NOMO-1 (cell line): ENCODE results near the gene SLC9A4.

ENCODE experiments used
- DNase-seq, 2 experiments: peaks; one replicate each; lab custom pipeline; 2025; ENCODE audit not compliant: unreplicated experiment in 2 of 2; lab: John Stamatoyannopoulos, UW

Gene SLC9A4

GRCh38 chr2:102453501-102453900 lies 19.5 kb upstream of the SLC9A4 start:
- DNase-seq, result no peak

DNA sequence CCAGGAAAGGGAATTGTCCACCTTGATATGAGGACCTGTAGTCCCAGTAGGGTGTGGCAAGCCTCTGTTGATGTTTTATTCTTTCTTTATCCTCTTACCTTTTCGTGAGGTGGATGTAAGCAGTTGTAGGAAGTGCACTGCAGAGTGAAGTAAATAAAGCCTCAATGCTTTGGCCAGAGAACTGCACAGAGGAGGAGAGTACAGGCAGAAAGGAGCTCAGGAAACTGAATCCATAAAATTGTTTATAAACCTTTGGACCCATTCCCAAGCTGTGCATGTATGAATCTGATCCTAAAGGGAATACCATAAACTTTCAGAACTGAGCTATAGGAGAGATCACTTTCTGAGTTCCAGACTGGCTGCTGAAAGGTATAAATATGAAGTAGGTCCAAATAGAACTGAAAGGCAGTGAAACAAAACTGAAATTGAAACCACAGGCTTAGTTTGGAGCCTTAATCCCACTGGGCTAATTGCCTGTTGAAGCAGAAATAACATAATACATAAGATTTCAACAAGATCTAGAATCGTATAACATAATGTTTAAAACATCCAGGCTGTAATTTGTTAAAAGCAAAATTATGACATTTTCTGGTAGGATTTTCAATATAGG lies 17.9 kb upstream of the SLC9A4 start:
- no peak for DNase-seq

GRCh38 chr2:102460467-102460866 lies 12.6 kb upstream of the SLC9A4 start:
- DNase-seq, result no peak

- DNase-seq, result no peak
These were observed 11.8 kb upstream of the SLC9A4 start for GRCh38 chr2:102461188-102461587.

DNA sequence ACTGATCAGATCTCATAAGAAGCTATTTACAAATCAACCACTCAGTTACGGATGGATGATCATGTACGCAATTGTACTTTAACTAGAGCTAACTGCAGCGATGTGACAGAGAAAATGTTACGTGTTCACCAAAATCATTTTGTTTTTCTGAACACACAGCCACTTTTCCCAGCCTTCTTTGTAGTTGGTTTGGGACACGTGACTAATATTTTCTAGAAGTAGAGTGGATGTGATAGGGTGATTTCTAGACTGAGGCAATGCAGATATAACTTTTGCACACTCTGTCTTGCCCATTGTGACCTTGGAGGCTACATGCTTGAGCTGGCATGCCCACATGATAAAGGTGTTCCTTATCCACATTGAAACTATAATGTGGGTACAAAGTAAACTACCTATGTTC lies 9.9 kb upstream of the SLC9A4 start:
- no peak for DNase-seq

DNA sequence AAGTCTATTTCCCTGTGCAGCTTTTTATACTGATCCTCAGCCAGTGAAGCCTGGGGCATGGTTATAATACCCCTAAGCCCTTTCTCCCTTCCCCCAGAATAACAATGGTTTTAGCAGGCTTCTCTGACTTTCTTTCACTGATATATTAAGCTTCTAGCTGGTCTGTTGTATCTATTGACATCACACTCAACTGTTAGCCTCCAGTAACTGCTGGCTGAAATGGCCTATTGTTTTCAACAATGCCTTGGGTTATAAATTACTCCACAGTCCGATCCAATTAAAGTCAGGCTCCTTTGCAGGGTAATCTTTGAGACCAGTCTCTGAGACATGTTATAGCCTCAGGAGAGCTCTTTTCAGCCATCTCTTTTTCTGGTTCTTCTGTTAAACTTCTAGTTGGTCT lies 2.9 kb upstream of the SLC9A4 start:
- DNase-seq, result no peak

DNA sequence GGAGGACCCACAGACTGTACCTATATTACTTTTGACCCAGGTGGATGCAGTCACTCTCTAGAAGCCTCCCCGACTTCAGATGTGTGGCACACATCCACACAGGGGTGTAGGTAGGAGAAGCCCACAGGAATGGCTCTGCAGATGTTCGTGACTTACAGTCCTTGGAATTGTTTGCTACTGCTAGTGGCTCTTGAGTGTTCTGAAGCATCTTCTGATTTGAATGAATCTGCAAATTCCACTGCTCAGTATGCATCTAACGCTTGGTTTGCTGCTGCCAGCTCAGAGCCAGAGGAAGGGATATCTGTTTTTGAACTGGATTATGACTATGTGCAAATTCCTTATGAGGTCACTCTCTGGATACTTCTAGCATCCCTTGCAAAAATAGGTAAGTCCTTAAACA lies 605 bp downstream of the SLC9A4 start:
- no peak for DNase-seq

GRCh38 chr2:102474785-102475184 lies 1.8 kb downstream of the SLC9A4 start:
- DNase-seq, result no peak

GRCh38 chr2:102478686-102479470 lies 5.9 kb downstream of the SLC9A4 start:
- no peak for DNase-seq

DNA sequence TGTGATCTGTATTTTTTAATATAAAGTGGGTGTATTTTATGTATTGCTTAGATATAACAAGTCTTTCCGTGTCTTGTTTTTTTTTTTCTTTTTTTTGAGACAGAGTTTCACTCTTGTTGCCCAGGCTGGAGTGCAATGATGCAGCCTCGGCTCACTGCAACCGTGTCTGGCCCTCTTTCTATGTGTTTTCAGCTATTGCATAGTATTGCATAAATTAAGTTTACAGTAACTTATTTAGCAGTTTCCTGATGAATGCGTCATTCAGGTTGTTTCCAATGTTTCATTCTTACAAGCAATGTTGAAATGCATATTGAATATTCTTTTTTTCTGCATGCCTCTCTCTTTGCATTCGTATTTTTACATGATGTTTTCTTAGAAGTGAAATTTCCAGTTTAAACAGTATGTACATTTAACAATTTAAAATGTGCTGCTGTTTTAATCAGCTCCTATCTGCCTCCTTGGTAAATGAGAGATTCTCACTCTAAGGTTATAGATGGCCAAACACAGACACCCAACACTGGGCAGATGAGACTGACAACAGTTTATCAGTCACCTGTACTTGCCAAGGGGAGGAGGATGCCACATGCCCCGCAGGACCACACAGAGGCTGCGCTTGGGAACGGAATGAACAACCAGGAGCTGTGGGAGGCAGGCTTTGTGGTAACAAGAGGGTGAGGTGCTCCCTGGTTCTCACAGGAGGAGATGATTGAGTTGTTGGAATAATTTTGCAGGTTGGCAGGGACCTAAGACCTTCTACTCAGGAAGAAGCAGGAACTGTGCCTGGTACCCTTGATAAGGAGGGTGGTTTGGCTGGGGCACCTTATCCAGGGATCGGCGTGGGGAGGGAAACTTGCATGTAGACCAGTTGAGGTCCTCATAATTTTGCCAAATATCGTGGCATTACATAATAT lies 7.5 kb downstream of the SLC9A4 start:
- peak; percentile 15 to 34 for DNase-seq

DNA sequence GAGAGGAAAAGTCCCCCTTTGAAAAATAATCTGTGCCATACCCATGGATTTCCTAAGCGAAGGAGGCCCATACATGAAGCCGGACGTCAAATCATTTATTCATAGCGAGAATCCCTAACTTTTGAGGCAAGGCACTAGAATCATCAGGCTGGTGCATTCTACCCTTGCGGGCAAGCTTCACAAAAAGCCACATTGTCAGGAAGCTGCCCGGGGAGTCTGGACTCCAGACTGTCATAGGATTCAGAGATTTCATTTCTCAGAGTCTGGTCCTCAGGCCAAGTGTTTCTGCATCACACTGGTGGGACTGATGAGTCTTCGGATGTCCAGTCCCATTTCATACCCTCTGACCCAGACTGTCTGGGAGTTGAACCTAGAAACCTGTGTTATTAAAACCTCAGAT lies 8.9 kb downstream of the SLC9A4 start:
- no peak for DNase-seq

DNA sequence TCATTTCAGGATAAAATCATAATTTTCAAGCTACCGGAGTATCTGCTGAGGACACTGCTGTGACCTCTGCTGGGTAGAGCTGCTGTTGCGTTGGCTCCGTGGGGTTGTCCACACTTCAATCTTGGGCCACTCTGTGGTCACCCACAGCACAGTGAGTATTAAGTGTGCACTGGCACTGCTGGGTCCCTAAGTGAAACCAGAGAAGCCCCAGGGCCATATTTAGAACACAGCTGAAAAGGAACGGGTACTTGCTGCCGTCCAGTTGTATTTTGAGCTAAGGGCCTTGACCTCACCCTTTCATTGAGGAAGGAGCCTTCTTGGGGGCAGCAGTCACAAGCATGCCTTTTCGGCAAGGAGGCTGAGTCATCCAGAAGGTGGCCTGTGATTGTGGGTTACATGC lies 10.1 kb downstream of the SLC9A4 start:
- no peak for DNase-seq

GRCh38 chr2:102484310-102485061 lies 11.5 kb downstream of the SLC9A4 start:
- no peak for DNase-seq

- DNase-seq, result no peak
These were observed 12.2 kb downstream of the SLC9A4 start for GRCh38 chr2:102485147-102485785.

DNA sequence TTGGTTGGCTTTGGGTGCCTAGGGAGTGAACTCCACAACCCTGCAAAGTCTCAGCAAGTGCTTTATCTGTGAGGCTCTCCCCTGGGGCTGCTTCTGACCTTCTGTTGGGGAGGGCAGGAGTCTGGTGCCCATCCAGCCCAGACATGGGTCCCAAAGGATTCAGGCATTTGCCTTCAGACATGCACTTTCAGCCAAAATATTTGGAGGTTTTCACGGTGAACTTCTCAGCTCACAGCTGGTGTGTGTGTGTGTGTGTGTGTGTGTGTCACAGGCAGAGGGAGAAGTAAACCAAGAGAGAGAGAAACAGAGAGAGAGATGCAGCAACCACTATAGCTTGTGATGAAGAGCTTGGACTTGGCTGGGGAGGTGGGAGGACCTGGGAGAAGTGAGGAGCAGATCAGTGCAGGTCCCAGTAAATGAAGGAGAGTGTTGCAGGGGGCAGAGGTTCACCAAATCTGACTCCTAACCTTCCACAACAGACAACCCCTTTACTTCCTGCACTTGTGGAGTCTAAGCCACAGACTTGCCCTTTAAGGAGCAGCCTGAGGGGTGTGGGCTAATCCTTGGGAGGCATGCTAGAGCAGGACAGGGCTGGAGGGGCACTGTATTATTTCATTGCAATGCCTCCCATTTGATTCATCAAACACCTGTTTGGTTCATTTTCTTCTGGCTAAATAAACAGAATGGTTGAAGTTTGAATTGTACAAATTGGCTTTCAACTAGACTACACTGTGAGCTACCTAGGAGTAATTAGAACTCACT lies 14.1 kb downstream of the SLC9A4 start:
- DNase-seq, result no peak

- DNase-seq, result no peak
These were observed 14.9 kb downstream of the SLC9A4 start for GRCh38 chr2:102487761-102488462.

DNA sequence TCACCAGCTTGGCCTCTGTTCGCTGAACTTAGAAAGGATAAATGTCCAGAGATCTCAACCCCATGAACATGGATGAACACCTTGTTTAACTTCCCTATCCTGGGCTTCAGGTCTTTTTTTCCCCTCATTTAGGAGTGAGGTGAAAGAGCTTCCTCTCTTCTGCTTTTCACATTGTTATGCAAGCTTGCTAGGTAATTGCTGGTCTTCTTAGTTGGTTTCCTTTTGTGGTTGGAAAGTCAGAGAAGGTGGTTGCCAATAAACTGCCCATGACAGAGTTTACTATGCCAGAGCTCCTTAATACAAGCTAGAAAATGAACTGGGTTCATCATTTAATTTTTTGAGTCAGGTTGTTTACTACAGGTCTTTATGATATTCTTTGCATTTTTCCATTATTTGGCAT lies 16.6 kb downstream of the SLC9A4 start:
- DNase-seq, result peak; percentile 77 to 95

DNA sequence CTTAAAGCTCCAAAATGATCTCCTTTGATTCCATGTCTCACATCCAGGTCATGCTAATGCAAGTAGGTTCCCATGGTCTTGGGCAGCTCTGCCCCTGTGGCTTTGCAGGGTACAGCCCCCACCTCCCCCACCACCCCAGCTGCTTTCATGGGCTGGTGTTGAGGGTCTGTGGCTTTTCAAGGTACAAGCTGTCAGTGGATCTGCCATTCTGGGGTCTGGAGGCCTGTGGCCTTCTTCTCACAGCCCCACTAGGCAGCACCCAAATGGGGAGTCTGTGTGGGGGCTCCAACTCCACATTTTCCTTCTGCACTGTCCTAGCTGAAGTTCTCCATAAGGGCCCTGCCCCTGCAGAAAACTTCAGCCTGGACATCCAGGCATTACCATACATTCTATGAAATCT lies 19.0 kb downstream of the SLC9A4 start:
- DNase-seq, result no peak

DNA sequence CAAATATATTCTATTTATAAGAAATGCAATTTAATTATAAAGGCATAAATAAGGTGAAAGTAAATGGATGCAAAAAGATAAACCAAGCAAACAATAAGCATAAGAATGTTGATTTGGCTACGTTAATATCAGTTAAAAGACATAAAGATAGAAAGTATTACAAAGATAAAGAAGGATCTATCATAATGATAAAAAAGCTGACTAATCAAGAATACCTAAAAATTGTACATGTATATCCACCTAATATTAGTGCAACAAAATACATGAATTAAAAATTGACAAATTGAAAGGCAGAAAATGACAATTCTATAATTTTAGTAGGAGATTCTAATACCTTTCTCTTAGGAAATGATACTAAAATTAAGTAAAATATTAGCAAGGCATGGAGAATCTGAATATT lies 21.5 kb downstream of the SLC9A4 start:
- no peak for DNase-seq
